ENCODE results near the gene FBXW7.

Gene FBXW7

GRCh38 chr4:152480901-152481300 lies 55.0 kb downstream of the FBXW7 start:
- H3K9ac ChIP-seq (ENCODE audit: low read depth in 1 of 2, low read length in 2 of 2) = no peak overlapping the region
- no peaks in the 10 kb centered on the region for H3K36me3 ChIP-seq (ENCODE audit: control insufficient read depth in 1 of 2, insufficient read depth in 2 of 2, low read length in 2 of 2)
- no peak overlapping the region for H3K27ac ChIP-seq (ENCODE audit: low read depth, low read length)
- H3K4me3 ChIP-seq (ENCODE audit: low read depth in 1 of 2, low read length in 2 of 2) = no peak overlapping the region
- no peaks in the 10 kb centered on the region for H3K27me3 ChIP-seq (ENCODE audit: control insufficient read depth in 1 of 2, insufficient read depth in 2 of 2, low read length in 2 of 2)
- H3K4me1 ChIP-seq (ENCODE audit: control insufficient read depth in 1 of 2, insufficient read depth in 2 of 2, low read length in 2 of 2) = peaks cover 0 to 6% of the 10 kb centered on the region in 2 donors
- H3K9me3 ChIP-seq (ENCODE audit: control insufficient read depth in 1 of 2, low read length in 2 of 2) = no peaks in the 10 kb centered on the region

GRCh38 chr4:152480326-152480725 lies 55.6 kb downstream of the FBXW7 start:
- H3K9me3 ChIP-seq (ENCODE audit: control insufficient read depth in 1 of 2, low read length in 2 of 2) = no peaks in the 10 kb centered on the region
- no peak overlapping the region for H3K4me3 ChIP-seq (ENCODE audit: low read depth in 1 of 2, low read length in 2 of 2)
- no peak overlapping the region for H3K27ac ChIP-seq (ENCODE audit: low read depth, low read length)
- H3K27me3 ChIP-seq (ENCODE audit: control insufficient read depth in 1 of 2, insufficient read depth in 2 of 2, low read length in 2 of 2) = no peaks in the 10 kb centered on the region
- no peaks in the 10 kb centered on the region for H3K36me3 ChIP-seq (ENCODE audit: control insufficient read depth in 1 of 2, insufficient read depth in 2 of 2, low read length in 2 of 2)
- H3K9ac ChIP-seq (ENCODE audit: low read depth in 1 of 2, low read length in 2 of 2) = no peak overlapping the region
- H3K4me1 ChIP-seq (ENCODE audit: control insufficient read depth in 1 of 2, insufficient read depth in 2 of 2, low read length in 2 of 2) = peaks cover 0 to under 1% of the 10 kb centered on the region in 2 donors

GRCh38 chr4:152479428-152480026 lies 56.4 kb downstream of the FBXW7 start:
- Histone ChIP-seq H3K27ac (ENCODE audit: low read depth, low read length) (no peak overlapping the region), H3K4me3 (ENCODE audit: low read depth in 1 of 2, low read length in 2 of 2) (no peak overlapping the region), H3K9me3 (ENCODE audit: control insufficient read depth in 1 of 2, low read length in 2 of 2) (no peaks in the 10 kb centered on the region), H3K4me1 (ENCODE audit: control insufficient read depth in 1 of 2, insufficient read depth in 2 of 2, low read length in 2 of 2) (no peaks in the 10 kb centered on the region), H3K9ac (ENCODE audit: low read depth in 1 of 2, low read length in 2 of 2) (no peak overlapping the region), H3K27me3 (ENCODE audit: control insufficient read depth in 1 of 2, insufficient read depth in 2 of 2, low read length in 2 of 2) (no peaks in the 10 kb centered on the region), H3K36me3 (ENCODE audit: control insufficient read depth in 1 of 2, insufficient read depth in 2 of 2, low read length in 2 of 2) (no peaks in the 10 kb centered on the region)

- Histone ChIP-seq H3K36me3 (ENCODE audit: control insufficient read depth in 1 of 2, insufficient read depth in 2 of 2, low read length in 2 of 2) (no peaks in the 10 kb centered on the region), H3K27me3 (ENCODE audit: control insufficient read depth in 1 of 2, insufficient read depth in 2 of 2, low read length in 2 of 2) (no peaks in the 10 kb centered on the region), H3K4me3 (ENCODE audit: low read depth in 1 of 2, low read length in 2 of 2) (no peak overlapping the region), H3K9ac (ENCODE audit: low read depth in 1 of 2, low read length in 2 of 2) (no peak overlapping the region), H3K27ac (ENCODE audit: low read depth, low read length) (no peak overlapping the region), H3K9me3 (ENCODE audit: control insufficient read depth in 1 of 2, low read length in 2 of 2) (no peaks in the 10 kb centered on the region), H3K4me1 (ENCODE audit: control insufficient read depth in 1 of 2, insufficient read depth in 2 of 2, low read length in 2 of 2) (no peaks in the 10 kb centered on the region)
These were observed 57.2 kb downstream of the FBXW7 start for GRCh38 chr4:152478461-152479237.

- no peak overlapping the region for H3K9ac ChIP-seq (ENCODE audit: low read depth in 1 of 2, low read length in 2 of 2)
- no peak overlapping the region for H3K27ac ChIP-seq (ENCODE audit: low read depth, low read length)
- no peaks in the 10 kb centered on the region for H3K9me3 ChIP-seq (ENCODE audit: control insufficient read depth in 1 of 2, low read length in 2 of 2)
- H3K4me1 ChIP-seq (ENCODE audit: control insufficient read depth in 1 of 2, insufficient read depth in 2 of 2, low read length in 2 of 2) = no peaks in the 10 kb centered on the region
- no peaks in the 10 kb centered on the region for H3K36me3 ChIP-seq (ENCODE audit: control insufficient read depth in 1 of 2, insufficient read depth in 2 of 2, low read length in 2 of 2)
- H3K27me3 ChIP-seq (ENCODE audit: control insufficient read depth in 1 of 2, insufficient read depth in 2 of 2, low read length in 2 of 2) = no peaks in the 10 kb centered on the region
- no peak overlapping the region for H3K4me3 ChIP-seq (ENCODE audit: low read depth in 1 of 2, low read length in 2 of 2)
These were observed 59.1 kb downstream of the FBXW7 start for GRCh38 chr4:152476796-152477195.

GRCh38 chr4:152471251-152471792 lies 64.6 kb downstream of the FBXW7 start:
- Histone ChIP-seq H3K9ac (ENCODE audit: low read depth in 1 of 2, low read length in 2 of 2) (no peak overlapping the region), H3K4me1 (ENCODE audit: control insufficient read depth in 1 of 2, insufficient read depth in 2 of 2, low read length in 2 of 2) (no peaks in the 10 kb centered on the region), H3K4me3 (ENCODE audit: low read depth in 1 of 2, low read length in 2 of 2) (no peak overlapping the region), H3K9me3 (ENCODE audit: control insufficient read depth in 1 of 2, low read length in 2 of 2) (no peaks in the 10 kb centered on the region), H3K27me3 (ENCODE audit: control insufficient read depth in 1 of 2, insufficient read depth in 2 of 2, low read length in 2 of 2) (no peaks in the 10 kb centered on the region), H3K27ac (ENCODE audit: low read depth, low read length) (no peak overlapping the region), H3K36me3 (ENCODE audit: control insufficient read depth in 1 of 2, insufficient read depth in 2 of 2, low read length in 2 of 2) (no peaks in the 10 kb centered on the region)

- H3K4me3 ChIP-seq (ENCODE audit: low read depth in 1 of 2, low read length in 2 of 2) = no peak overlapping the region
- peaks cover 4 to 13% of the 10 kb centered on the region in 2 donors for H3K4me1 ChIP-seq (ENCODE audit: control insufficient read depth in 1 of 2, insufficient read depth in 2 of 2, low read length in 2 of 2)
- H3K36me3 ChIP-seq (ENCODE audit: control insufficient read depth in 1 of 2, insufficient read depth in 2 of 2, low read length in 2 of 2) = no peaks in the 10 kb centered on the region
- H3K9ac ChIP-seq (ENCODE audit: low read depth in 1 of 2, low read length in 2 of 2) = no peak overlapping the region
- H3K27ac ChIP-seq (ENCODE audit: low read depth, low read length) = no peak overlapping the region
- H3K27me3 ChIP-seq (ENCODE audit: control insufficient read depth in 1 of 2, insufficient read depth in 2 of 2, low read length in 2 of 2) = no peaks in the 10 kb centered on the region
- H3K9me3 ChIP-seq (ENCODE audit: control insufficient read depth in 1 of 2, low read length in 2 of 2) = no peaks in the 10 kb centered on the region
These were observed 67.5 kb downstream of the FBXW7 start for GRCh38 chr4:152468408-152468807.

GRCh38 chr4:152467101-152467500 lies 68.8 kb downstream of the FBXW7 start:
- H3K27me3 ChIP-seq (ENCODE audit: control insufficient read depth in 1 of 2, insufficient read depth in 2 of 2, low read length in 2 of 2) = no peaks in the 10 kb centered on the region
- no peak overlapping the region for H3K9ac ChIP-seq (ENCODE audit: low read depth in 1 of 2, low read length in 2 of 2)

GRCh38 chr4:152464030-152464823 lies 71.7 kb downstream of the FBXW7 start:
- H3K27me3 ChIP-seq (ENCODE audit: control insufficient read depth in 1 of 2, insufficient read depth in 2 of 2, low read length in 2 of 2) = no peaks in the 10 kb centered on the region
- no peaks in the 10 kb centered on the region for H3K36me3 ChIP-seq (ENCODE audit: control insufficient read depth in 1 of 2, insufficient read depth in 2 of 2, low read length in 2 of 2)
- H3K9me3 ChIP-seq (ENCODE audit: control insufficient read depth in 1 of 2, low read length in 2 of 2) = no peaks in the 10 kb centered on the region
- no peak overlapping the region for H3K9ac ChIP-seq (ENCODE audit: low read depth in 1 of 2, low read length in 2 of 2)
- no peak overlapping the region for H3K27ac ChIP-seq (ENCODE audit: low read depth, low read length)
- no peak overlapping the region for H3K4me3 ChIP-seq (ENCODE audit: low read depth in 1 of 2, low read length in 2 of 2)
- peaks cover 10 to 26% of the 10 kb centered on the region in 2 donors for H3K4me1 ChIP-seq (ENCODE audit: control insufficient read depth in 1 of 2, insufficient read depth in 2 of 2, low read length in 2 of 2)

More at GRCh38 chr4:152467101-152467500, 68.8 kb downstream of the FBXW7 start:
- peaks cover 8 to 16% of the 10 kb centered on the region in 2 donors for H3K4me1 ChIP-seq (ENCODE audit: control insufficient read depth in 1 of 2, insufficient read depth in 2 of 2, low read length in 2 of 2)
- H3K36me3 ChIP-seq (ENCODE audit: control insufficient read depth in 1 of 2, insufficient read depth in 2 of 2, low read length in 2 of 2) = no peaks in the 10 kb centered on the region
- H3K4me3 ChIP-seq (ENCODE audit: low read depth in 1 of 2, low read length in 2 of 2) = no peak overlapping the region
- no peaks in the 10 kb centered on the region for H3K9me3 ChIP-seq (ENCODE audit: control insufficient read depth in 1 of 2, low read length in 2 of 2)
- no peak overlapping the region for H3K27ac ChIP-seq (ENCODE audit: low read depth, low read length)

GRCh38 chr4:152463562-152463961 lies 72.3 kb downstream of the FBXW7 start:
- peaks cover 13 to 32% of the 10 kb centered on the region in 2 donors for H3K4me1 ChIP-seq (ENCODE audit: control insufficient read depth in 1 of 2, insufficient read depth in 2 of 2, low read length in 2 of 2)
- H3K9me3 ChIP-seq (ENCODE audit: control insufficient read depth in 1 of 2, low read length in 2 of 2) = no peaks in the 10 kb centered on the region
- H3K36me3 ChIP-seq (ENCODE audit: control insufficient read depth in 1 of 2, insufficient read depth in 2 of 2, low read length in 2 of 2) = no peaks in the 10 kb centered on the region
- H3K9ac ChIP-seq (ENCODE audit: low read depth in 1 of 2, low read length in 2 of 2) = no peak overlapping the region
- H3K4me3 ChIP-seq (ENCODE audit: low read depth in 1 of 2, low read length in 2 of 2) = no peak overlapping the region
- no peaks in the 10 kb centered on the region for H3K27me3 ChIP-seq (ENCODE audit: control insufficient read depth in 1 of 2, insufficient read depth in 2 of 2, low read length in 2 of 2)
- no peak overlapping the region for H3K27ac ChIP-seq (ENCODE audit: low read depth, low read length)

All from duodenal mucosa (tissue), 2 donors.